CD4-positive, CD25-positive, alpha-beta regulatory T cell (primary cell): ENCODE data around the gene UBL5. TPM values are rescaled to one million over a fixed set of nuclear protein-coding genes. Genes with fewer than 3 reads are reported as not detected.
"Not testable (repeated sequence)": the region's sequence is repeated elsewhere in the genome, so short reads cannot be mapped to it uniquely, and the experiment has no call there.

ENCODE experiments used
- ATAC-seq, 2 donors: fragments of 150-1000 bp; cut with Tn5 transposase; one replicate each; pipeline ENCODE4 v1.10.0; 2021; ENCODE audit warnings: low read depth in 2 of 2, moderate number of reproducible peaks in 2 of 2, moderate library complexity in 1 of 2
- DNase-seq, 3 donors: peaks; one replicate each; pipeline versions ENCODE4 v3.0.0 to v3.0.0-alpha.2; 2012 to 2022; ENCODE audit warnings: mixed read lengths in 1 of 3
- H3K27ac ChIP-seq: one replicate; pipeline ENCODE4 v1.7.0; 2013; ENCODE audit warnings: mild to moderate bottlenecking, low read length; ENCODE audit not compliant: insufficient read depth, poor library complexity, severe bottlenecking
- H3K27me3 ChIP-seq: one replicate; pipeline ENCODE4 v1.7.0; 2013; ENCODE audit warnings: low read length; ENCODE audit not compliant: control insufficient read depth, insufficient read depth
- H3K36me3 ChIP-seq: one replicate; pipeline ENCODE4 v1.7.0; 2013; ENCODE audit warnings: mild to moderate bottlenecking, low read length, moderate library complexity; ENCODE audit not compliant: control insufficient read depth, insufficient read depth
- H3K4me1 ChIP-seq: 2 replicates; pipeline ENCODE4 v1.7.0; 2013; ENCODE audit warnings: mild to moderate bottlenecking, low read length; ENCODE audit not compliant: insufficient read depth, control insufficient read depth, poor library complexity, severe bottlenecking
- H3K4me3 ChIP-seq: one replicate; pipeline ENCODE4 v1.7.0; 2013; ENCODE audit warnings: low read depth, mild to moderate bottlenecking, low read length, moderate library complexity
- H3K9me3 ChIP-seq, 2 experiments: 1 replicate in 1 of 2; 2 replicates in 1 of 2; pipeline ENCODE4 v1.7.0; 2013; ENCODE audit warnings: low read length in 2 of 2, mild to moderate bottlenecking in 1 of 2, moderate library complexity in 1 of 2; ENCODE audit not compliant: control insufficient read depth in 2 of 2
- H3K27ac Mint-ChIP-seq, 3 donors: one replicate each; pipeline ENCODE4 v1.8.0; 2020 to 2022; ENCODE audit warnings: mild to moderate bottlenecking in 3 of 3, mixed read lengths in 3 of 3, moderate library complexity in 2 of 3
- H3K27me3 Mint-ChIP-seq: one replicate; pipeline ENCODE4 v1.8.0; 2022; ENCODE audit warnings: mild to moderate bottlenecking, mixed read lengths
- H3K36me3 Mint-ChIP-seq: one replicate; pipeline ENCODE4 v1.8.0; 2020; ENCODE audit warnings: mixed read lengths
- H3K4me1 Mint-ChIP-seq, 4 donors: one replicate each; pipeline ENCODE4 v1.8.0; 2020 to 2022; ENCODE audit warnings: mixed read lengths in 4 of 4, mild to moderate bottlenecking in 1 of 4
- H3K4me3 Mint-ChIP-seq, 4 donors: one replicate each; pipeline ENCODE4 v1.8.0; 2020 to 2022; ENCODE audit warnings: mild to moderate bottlenecking in 4 of 4, mixed read lengths in 4 of 4, moderate library complexity in 3 of 4
- H3K9me3 Mint-ChIP-seq, 7 donors: one replicate each; pipeline ENCODE4 v1.8.0; 2020 to 2022; ENCODE audit warnings: mixed read lengths in 7 of 7, mild to moderate bottlenecking in 3 of 7, moderate library complexity in 2 of 7
- polyA plus RNA-seq, 4 donors: library from polyadenylated mRNA; unstranded; fragments of 300-500 nt; fragmentation: Illumina TruSeq; gene quantifications; one replicate each; pipeline ENCODE4 v1.2.3, GENCODE V29; 2021
- total RNA-seq: library from RNA; stranded (reverse); gene quantifications from one replicate; pipeline ENCODE4 v1.2.3, GENCODE V29; 2022

Gene UBL5
- total and polyA plus RNA-seq, 5 donors from 2014 or later, result 234 to 952 (median 820) TPM

DNA sequence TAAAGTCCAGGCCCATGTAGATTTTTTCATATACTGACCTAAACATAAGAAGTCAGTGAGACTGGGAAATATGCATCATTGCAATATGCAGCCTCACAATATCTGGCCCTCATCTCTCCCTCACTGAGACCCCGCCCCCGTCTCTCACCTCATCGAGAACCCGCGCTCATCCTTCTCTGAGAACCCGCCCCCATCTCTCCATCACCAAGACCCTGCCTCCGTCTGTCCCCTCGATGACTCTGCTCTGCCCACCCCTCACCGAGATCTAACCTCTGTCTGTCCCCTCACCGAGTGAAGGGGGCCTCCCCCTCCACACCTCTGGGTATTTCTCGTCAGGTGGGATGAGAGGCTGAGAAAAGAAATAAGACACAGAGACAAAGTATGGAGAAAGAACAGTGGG, 38.7 kb upstream of the UBL5 start:
- Mint-ChIP-seq H3K9me3 (peaks cover 0 to 2% (median 0%) of the 10 kb centered on the region in 7 donors), H3K36me3 (no peaks in the 10 kb centered on the region), H3K4me3 (peak overlapping the region in 2 of 4 donors; percentile 58 to 80), H3K27ac (peak overlapping the region in 1 of 3 donors; percentile 31), H3K4me1 (peaks cover 10 to 39% (median 12%) of the 10 kb centered on the region in 4 donors), H3K27me3 (no peaks in the 10 kb centered on the region)
- DNase-seq (no peak), ATAC-seq (no peak)
- H3K4me3 ChIP-seq, result no peak overlapping the region
- H3K36me3 ChIP-seq, result no peaks in the 10 kb centered on the region
- H3K9me3 ChIP-seq, result no peaks in the 10 kb centered on the region
- H3K27ac ChIP-seq, result no peak overlapping the region
- peaks cover 22% of the 10 kb centered on the region for H3K4me1 ChIP-seq
- H3K27me3 ChIP-seq, result no peaks in the 10 kb centered on the region

DNA sequence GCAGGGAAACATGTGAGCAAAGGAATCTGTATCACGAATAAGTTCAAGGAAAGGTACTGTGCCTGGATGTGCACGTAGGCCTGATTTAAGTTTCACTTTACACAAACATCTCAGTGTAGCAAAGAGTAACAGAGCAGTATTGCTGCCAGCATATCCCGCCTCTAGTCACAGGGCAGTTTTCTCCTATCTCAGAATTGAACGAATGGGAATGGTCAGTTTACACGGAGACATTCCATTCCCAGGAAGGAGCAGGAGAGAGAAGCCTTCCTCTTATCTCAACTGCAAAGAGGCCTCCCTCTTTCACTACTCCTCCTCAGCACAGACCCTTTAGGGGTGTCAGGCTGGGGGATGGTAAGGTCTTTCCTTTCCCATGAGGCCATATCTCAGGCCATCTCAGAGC, 38.1 kb upstream of the UBL5 start:
- Mint-ChIP-seq H3K4me1 (peaks cover 10 to 35% (median 12%) of the 10 kb centered on the region in 4 donors), H3K27ac (peak overlapping the region in 1 of 3 donors; percentile 31), H3K4me3 (peak overlapping the region in 2 of 4 donors; percentile 16 to 80)
- ATAC-seq, H3K9me3 Mint-ChIP-seq, H3K27ac ChIP-seq, H3K36me3 Mint-ChIP-seq, H3K9me3 ChIP-seq, H3K36me3 ChIP-seq, H3K4me3 ChIP-seq, H3K27me3 ChIP-seq, H3K27me3 Mint-ChIP-seq, DNase-seq: not testable (repeated sequence)
- peaks cover 22% of the 10 kb centered on the region for H3K4me1 ChIP-seq

DNA sequence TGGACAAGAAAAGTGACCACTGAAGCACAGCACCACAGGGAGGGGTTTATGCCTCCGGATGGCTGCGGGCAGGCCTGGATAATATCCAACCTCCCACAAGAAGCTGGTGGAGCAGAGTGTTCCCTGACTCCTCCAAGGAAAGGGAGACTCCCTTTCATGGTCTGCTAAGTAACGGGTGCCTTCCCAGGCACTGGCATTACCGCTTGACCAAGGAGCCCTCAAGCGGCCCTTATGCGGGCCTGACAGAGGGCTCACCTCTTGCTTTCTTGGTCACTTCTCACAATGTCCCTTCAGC, 36.7 kb upstream of the UBL5 start:
- not testable (repeated sequence) for H3K9me3 ChIP-seq, H3K36me3 ChIP-seq, H3K4me3 ChIP-seq, H3K27me3 Mint-ChIP-seq, H3K27me3 ChIP-seq, H3K9me3 Mint-ChIP-seq, H3K36me3 Mint-ChIP-seq, DNase-seq, ATAC-seq
- Mint-ChIP-seq H3K4me1 (peaks cover 10 to 28% (median 14%) of the 10 kb centered on the region in 4 donors), H3K4me3 (peak overlapping the region in 3 of 4 donors; percentile 54 to 87 (median 85)), H3K27ac (peak overlapping the region in 1 of 3 donors; percentile 96)
- Histone ChIP-seq H3K4me1 (peaks cover 23% of the 10 kb centered on the region), H3K27ac (peak overlapping the region; percentile 96)

DNA sequence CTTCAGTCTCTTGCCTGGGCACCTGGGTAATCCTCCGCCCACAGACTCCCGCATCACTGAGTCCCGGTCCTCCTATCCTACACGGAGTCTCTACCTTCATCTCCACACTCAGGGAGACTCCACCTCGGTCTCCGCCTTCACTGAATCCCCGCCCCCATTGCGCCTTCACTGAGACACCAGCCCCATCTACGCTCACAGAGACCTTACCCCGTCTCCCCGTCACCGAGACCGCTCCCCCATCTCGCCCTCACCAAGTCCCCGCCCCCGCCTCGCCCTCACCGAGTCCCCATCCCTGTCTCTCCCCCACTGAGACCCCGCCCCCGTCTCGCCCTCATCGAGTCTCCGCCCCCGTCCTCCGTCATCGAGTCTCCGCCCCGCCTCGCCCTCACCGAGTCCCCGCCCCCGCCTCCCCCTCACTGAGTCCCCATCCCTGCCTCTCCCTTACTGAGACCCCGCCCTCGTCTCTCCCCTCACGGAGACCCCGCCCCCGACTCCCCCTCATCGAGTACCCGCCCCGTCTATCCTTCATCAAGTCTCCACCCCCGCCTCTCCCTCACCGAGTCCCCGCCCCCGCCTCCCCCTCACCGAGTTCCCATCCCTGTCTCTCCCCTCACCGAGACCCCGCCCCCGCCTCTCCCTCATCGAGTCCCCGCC, 36.0 kb upstream of the UBL5 start:
- peak; percentile 45 to 56 for ATAC-seq
- Histone ChIP-seq H3K27me3 (no peaks in the 10 kb centered on the region), H3K27ac (peak overlapping the region; percentile 96), H3K4me1 (peaks cover 21% of the 10 kb centered on the region), H3K9me3 (no peaks in the 10 kb centered on the region), H3K4me3 (peak overlapping the region; percentile 73), H3K36me3 (no peaks in the 10 kb centered on the region)
- peak; percentile 85 to 93 (median 90) for DNase-seq
- Mint-ChIP-seq H3K4me1 (peaks cover 15 to 28% (median 19%) of the 10 kb centered on the region in 4 donors), H3K4me3 (peak overlapping the region; percentile 85 to 95 (median 88)), H3K27ac (peak overlapping the region; percentile 32 to 96 (median 94)), H3K36me3 (no peaks in the 10 kb centered on the region), H3K27me3 (peaks cover 4% of the 10 kb centered on the region), H3K9me3 (peaks cover 0 to 2% (median 0%) of the 10 kb centered on the region in 7 donors)

DNA sequence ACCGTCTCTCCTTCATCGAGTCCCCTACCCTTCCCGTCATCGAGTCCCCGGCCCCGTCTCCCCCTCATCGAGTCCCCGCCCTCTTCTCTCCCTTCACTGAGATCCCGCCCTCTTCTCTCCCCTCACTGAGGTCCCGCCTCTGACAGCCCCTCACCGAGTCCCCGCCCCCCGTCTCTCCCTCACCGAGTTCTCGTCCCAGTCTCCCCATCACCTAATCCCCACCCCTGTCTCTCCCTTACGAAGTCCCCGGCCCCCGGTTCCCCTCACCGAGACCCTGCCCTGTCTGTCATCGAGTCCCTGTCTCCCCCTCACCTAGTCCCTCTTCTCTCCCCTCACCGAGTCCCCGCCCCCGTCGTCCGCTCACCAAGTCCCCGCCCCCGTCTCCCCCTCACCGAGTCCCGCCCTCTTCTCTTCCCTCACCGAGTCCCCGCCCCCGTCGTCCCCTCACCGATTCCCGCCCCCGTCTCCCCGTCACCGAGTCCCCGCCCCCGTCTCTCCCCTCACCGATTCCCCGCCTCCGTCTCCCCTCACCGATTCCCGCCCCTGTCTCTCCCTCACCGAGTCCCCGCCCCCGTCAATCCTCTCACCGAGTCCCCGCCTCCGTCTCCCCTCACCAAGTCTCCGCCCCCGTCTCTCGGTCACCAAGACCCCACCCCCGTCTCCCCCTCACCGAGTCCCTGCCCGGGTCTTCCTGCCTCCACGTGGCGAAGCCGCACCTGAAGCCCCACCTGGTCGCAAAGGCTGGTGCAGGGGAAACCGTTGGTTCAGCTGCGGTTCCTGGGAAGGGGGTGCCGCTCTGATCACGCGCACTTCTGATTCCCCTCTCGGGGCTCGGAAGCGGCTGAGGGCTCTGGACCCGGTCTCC, 35.3 kb upstream of the UBL5 start:
- Mint-ChIP-seq H3K36me3 (no peaks in the 10 kb centered on the region), H3K4me1 (peaks cover 15 to 27% (median 19%) of the 10 kb centered on the region in 4 donors), H3K9me3 (peaks cover 0 to 2% (median 0%) of the 10 kb centered on the region in 7 donors), H3K27ac (peak overlapping the region; percentile 94 to 96 (median 95)), H3K27me3 (peaks cover 4% of the 10 kb centered on the region), H3K4me3 (peak overlapping the region; percentile 85 to 95 (median 88))
- Histone ChIP-seq H3K36me3 (no peaks in the 10 kb centered on the region), H3K27me3 (no peaks in the 10 kb centered on the region), H3K27ac (peak overlapping the region; percentile 96), H3K9me3 (no peaks in the 10 kb centered on the region), H3K4me3 (no peak overlapping the region), H3K4me1 (peaks cover 21% of the 10 kb centered on the region)
- DNase-seq, result peak; percentile 87 to 95 (median 89)
- ATAC-seq, result peak; percentile 52 to 57

DNA sequence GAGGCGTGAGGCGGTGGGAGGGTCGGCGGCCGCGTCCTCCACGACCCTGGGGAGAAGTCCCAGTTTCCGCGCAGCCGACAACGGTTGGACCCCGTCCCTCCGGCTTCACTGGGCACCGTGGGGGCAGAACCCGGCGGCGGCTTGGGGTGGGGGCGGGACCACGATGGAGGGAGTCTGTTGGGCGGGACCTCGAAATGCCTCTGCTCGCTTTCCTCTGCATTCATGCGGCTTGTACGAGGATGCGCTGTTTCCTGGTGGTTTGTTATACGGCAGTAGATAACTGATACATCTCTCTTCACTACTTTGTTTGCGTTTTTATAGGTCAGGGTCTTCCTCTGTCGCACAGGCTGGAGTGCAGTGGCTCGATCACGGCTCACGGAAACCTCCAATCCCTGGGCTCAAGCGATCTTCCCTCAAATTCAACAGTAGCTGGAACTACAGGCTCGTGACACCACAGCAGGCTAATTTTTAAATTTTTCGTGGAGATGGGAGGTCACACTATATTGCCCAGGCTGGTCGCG, 34.6 kb upstream of the UBL5 start:
- Histone ChIP-seq H3K4me3 (peak overlapping the region; percentile 35), H3K4me1 (peaks cover 21% of the 10 kb centered on the region), H3K27me3 (no peaks in the 10 kb centered on the region), H3K9me3 (no peaks in the 10 kb centered on the region), H3K27ac (peak overlapping the region; percentile 96), H3K36me3 (no peaks in the 10 kb centered on the region)
- peaks cover 0 to 2% (median 0%) of the 10 kb centered on the region in 7 donors for H3K9me3 Mint-ChIP-seq
- H3K36me3 Mint-ChIP-seq, result no peaks in the 10 kb centered on the region
- peak overlapping the region; percentile 85 to 95 (median 88) for H3K4me3 Mint-ChIP-seq
- H3K27ac Mint-ChIP-seq, result peak overlapping the region; percentile 94 to 96 (median 95)
- H3K27me3 Mint-ChIP-seq, result peaks cover 4% of the 10 kb centered on the region
- DNase-seq (peak in 2 of 3 donors; percentile 51 to 79), ATAC-seq (peak in 1 of 2 donors; percentile 10)
- peaks cover 15 to 27% (median 19%) of the 10 kb centered on the region in 4 donors for H3K4me1 Mint-ChIP-seq

DNA sequence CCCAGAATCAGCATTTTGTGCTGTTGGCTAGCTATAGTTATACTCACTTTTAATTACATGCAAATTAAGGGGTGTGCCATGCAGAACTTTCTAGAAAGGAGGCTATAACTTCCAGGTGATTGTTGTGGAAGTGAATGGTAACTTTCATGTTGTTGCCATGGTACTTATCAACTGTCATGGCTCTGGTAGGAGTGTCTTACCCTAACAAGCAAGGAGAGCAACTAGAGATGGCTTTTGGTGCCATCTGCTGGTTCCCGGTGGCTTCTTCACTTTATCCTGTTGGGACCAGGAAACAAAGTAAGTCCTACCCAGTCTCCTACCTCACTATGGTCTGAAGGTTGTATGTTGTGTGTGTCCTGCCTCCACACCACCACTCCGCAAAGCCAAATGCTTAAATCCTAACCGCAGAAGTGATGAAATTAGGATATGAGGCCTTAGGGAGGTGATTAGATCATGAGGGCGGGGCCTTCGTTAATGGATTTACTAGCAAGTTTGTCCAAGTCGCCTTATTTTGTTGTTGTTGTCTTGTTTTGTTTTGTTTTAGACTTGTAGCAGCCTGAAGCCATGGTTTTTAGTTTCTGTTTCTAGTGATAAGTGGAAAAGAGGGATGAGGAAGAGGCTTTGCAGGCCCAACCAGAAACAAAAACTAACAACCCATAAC, 31.5 kb upstream of the UBL5 start:
- no peaks in the 10 kb centered on the region for H3K27me3 ChIP-seq
- H3K36me3 ChIP-seq, result no peaks in the 10 kb centered on the region
- no peaks in the 10 kb centered on the region for H3K36me3 Mint-ChIP-seq
- DNase-seq (peak; percentile 76 to 94 (median 88)), ATAC-seq (peak; percentile 46 to 57)
- H3K27ac ChIP-seq, result peak overlapping the region; percentile 79
- H3K9me3 ChIP-seq, result no peaks in the 10 kb centered on the region
- H3K4me3 ChIP-seq, result no peak overlapping the region
- H3K27ac Mint-ChIP-seq, result peak overlapping the region; percentile 9 to 83 (median 73)
- peaks cover 15 to 29% (median 20%) of the 10 kb centered on the region in 4 donors for H3K4me1 Mint-ChIP-seq
- H3K4me1 ChIP-seq, result peaks cover 17% of the 10 kb centered on the region
- H3K4me3 Mint-ChIP-seq, result peak overlapping the region in 2 of 4 donors; percentile 88 to 89
- peaks cover 0 to 2% (median 0%) of the 10 kb centered on the region in 7 donors for H3K9me3 Mint-ChIP-seq
- H3K27me3 Mint-ChIP-seq, result peaks cover 4% of the 10 kb centered on the region
